ENCODE results near the gene COL27A1. TPM values are rescaled to one million over a fixed set of nuclear protein-coding genes. Genes with fewer than 3 reads are reported as not detected.

COL27A1 gene
- total and polyA plus RNA-seq, 2 donors (not counting 3 experiments of a cell fraction or from before 2014, with no cell fraction given), result 14.7 to 49.1 TPM

DNA sequence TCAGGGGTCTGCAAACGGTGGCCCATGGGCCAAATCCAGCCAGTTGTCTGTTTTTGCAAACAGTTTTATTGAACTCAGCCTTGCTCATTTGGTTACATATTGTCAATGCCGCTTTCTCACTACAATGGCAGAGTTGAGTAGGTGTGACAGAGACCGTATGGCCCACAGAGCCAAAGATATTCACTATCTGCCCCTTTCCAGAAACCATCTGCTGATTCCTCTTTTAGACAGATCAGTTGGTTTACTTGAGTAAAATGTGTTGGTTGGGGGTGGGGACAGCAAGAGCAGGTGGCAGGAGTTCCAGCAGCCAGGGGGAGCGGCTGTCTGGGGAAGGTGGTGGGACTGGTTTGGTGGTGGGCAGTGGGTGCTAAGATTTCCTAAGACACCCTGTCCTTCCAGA is 54.8 kb downstream of the COL27A1 start:
- H3K9ac ChIP-seq (replicated peaks; ENCODE audit: extremely low read depth, insufficient read depth, low read length), result no peak overlapping the region
- H3K9me3 ChIP-seq (replicated peaks; ENCODE audit: control insufficient read depth, insufficient read depth, low read length), result no peaks in the 10 kb centered on the region
- H3K27me3 ChIP-seq (ENCODE audit: control insufficient read depth in 2 of 2, insufficient read depth in 2 of 2, low read length in 2 of 2), result no peaks in the 10 kb centered on the region
- H3K4me2 ChIP-seq (ENCODE audit: insufficient read depth, low read length), result no peak overlapping the region
- ChIA-PET POLR2A (no interaction called here), CTCF (no interaction called here)
- intact Hi-C loops (cut with micrococcal nuclease), result no loop called here
- no peak overlapping the region for H3K4me3 ChIP-seq (replicated peaks in 1 of 3; ENCODE audit: insufficient read depth in 1 of 3, low read depth in 1 of 3, low read length in 3 of 3)
- no peak for DNase-seq (ENCODE audit: low read depth, low spot score)
- H3K27ac ChIP-seq (ENCODE audit: insufficient read depth, low read depth, low read length), result no peak overlapping the region
- no peaks in the 10 kb centered on the region for H4K20me1 ChIP-seq (replicated peaks; ENCODE audit: control insufficient read depth, extremely low read depth, insufficient read depth, low read length)
- peaks cover 0 to 21% of the 10 kb centered on the region in 2 experiments for H3K36me3 ChIP-seq (ENCODE audit: control insufficient read depth in 2 of 2, extremely low read depth in 1 of 2, insufficient read depth in 2 of 2, low read length in 2 of 2)
- dilution Hi-C loops (cut with MboI; ENCODE audit: extremely low pct_ligation_motif_present, low sequenced_read_pairs), result no loop called here
- no peak overlapping the region for H2AFZ ChIP-seq (ENCODE audit: low read depth, low read length)
- H3K4me1 ChIP-seq (ENCODE audit: control insufficient read depth, extremely low read depth, insufficient read depth, low read length), result no peaks in the 10 kb centered on the region
- BruUV-seq (replicated peaks), result no TSS peak
- H3K79me2 ChIP-seq (ENCODE audit: control insufficient read depth, insufficient read depth, low read length), result no peaks in the 10 kb centered on the region
- H3K9me1 ChIP-seq (replicated peaks; ENCODE audit: control insufficient read depth, extremely low read depth, insufficient read depth, low read length), result no peaks in the 10 kb centered on the region
- TF ChIP-seq FOS (IDR thresholded peaks at IDR 0.05; ENCODE audit: borderline replicate concordance, insufficient read depth, low read length), result no peak
- TF ChIP-seq, protein P1, sequence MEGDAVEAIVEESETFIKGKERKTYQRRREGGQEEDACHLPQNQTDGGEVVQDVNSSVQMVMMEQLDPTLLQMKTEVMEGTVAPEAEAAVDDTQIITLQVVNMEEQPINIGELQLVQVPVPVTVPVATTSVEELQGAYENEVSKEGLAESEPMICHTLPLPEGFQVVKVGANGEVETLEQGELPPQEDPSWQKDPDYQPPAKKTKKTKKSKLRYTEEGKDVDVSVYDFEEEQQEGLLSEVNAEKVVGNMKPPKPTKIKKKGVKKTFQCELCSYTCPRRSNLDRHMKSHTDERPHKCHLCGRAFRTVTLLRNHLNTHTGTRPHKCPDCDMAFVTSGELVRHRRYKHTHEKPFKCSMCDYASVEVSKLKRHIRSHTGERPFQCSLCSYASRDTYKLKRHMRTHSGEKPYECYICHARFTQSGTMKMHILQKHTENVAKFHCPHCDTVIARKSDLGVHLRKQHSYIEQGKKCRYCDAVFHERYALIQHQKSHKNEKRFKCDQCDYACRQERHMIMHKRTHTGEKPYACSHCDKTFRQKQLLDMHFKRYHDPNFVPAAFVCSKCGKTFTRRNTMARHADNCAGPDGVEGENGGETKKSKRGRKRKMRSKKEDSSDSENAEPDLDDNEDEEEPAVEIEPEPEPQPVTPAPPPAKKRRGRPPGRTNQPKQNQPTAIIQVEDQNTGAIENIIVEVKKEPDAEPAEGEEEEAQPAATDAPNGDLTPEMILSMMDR (IDR thresholded peaks at IDR 0.05; ENCODE audit: extremely low read depth in 1 of 2, insufficient read depth in 1 of 2, low read depth in 1 of 2, low read length in 2 of 2), result no peak
- no peak for TF ChIP-seq JUN (IDR thresholded peaks at IDR 0.05; ENCODE audit: borderline replicate concordance, insufficient read depth, insufficient read length, low read depth)
- TF ChIP-seq EZH2 (IDR thresholded peaks at IDR 0.05; ENCODE audit: borderline replicate concordance, low read depth, low read length, severe bottlenecking), result no peak
- FAIRE-seq, result no peak

DNA sequence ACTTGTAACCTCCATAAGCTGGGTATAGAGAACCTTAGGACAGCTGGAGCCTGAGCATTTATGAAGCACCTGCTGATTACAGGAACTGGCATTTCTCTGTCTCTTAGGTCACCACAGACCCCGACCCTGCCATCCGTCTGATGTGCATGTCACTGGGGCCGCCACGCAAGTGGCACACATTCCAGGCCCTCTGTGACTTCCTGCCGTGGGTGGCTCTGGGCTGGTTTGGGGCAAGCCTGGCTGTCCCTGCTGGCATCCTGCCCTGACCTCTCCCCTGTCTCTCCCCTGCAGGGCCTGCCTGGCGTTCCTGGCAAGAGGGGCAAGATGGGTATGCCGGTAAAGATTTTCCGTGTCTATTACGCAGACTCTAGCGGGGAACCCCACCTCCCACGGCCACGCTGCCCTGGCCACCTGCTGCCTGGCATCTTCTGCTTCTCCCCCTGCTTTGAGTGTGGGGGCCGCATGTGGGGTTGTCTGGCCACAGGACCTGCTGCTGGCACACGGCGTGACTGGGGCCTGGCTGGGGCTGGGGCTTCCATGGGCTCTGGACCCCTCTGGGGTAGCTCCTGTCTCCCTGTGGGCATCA is 55.4 kb downstream of the COL27A1 start:
- POLR2A ChIA-PET, result no interaction called here
- intact Hi-C loops (cut with micrococcal nuclease), result no loop called here
- Histone ChIP-seq H3K9ac (replicated peaks; ENCODE audit: extremely low read depth, insufficient read depth, low read length) (no peak overlapping the region), H3K4me2 (ENCODE audit: insufficient read depth, low read length) (no peak overlapping the region), H3K4me1 (ENCODE audit: control insufficient read depth, extremely low read depth, insufficient read depth, low read length) (no peaks in the 10 kb centered on the region), H4K20me1 (replicated peaks; ENCODE audit: control insufficient read depth, extremely low read depth, insufficient read depth, low read length) (no peaks in the 10 kb centered on the region), H3K9me3 (replicated peaks; ENCODE audit: control insufficient read depth, insufficient read depth, low read length) (no peaks in the 10 kb centered on the region), H3K36me3 (ENCODE audit: control insufficient read depth in 2 of 2, extremely low read depth in 1 of 2, insufficient read depth in 2 of 2, low read length in 2 of 2) (peaks cover 0 to 21% of the 10 kb centered on the region in 2 experiments), H3K27me3 (ENCODE audit: control insufficient read depth in 2 of 2, insufficient read depth in 2 of 2, low read length in 2 of 2) (no peaks in the 10 kb centered on the region), H3K27ac (ENCODE audit: insufficient read depth, low read depth, low read length) (no peak overlapping the region), H3K79me2 (ENCODE audit: control insufficient read depth, insufficient read depth, low read length) (no peaks in the 10 kb centered on the region), H3K9me1 (replicated peaks; ENCODE audit: control insufficient read depth, extremely low read depth, insufficient read depth, low read length) (no peaks in the 10 kb centered on the region), H2AFZ (ENCODE audit: low read depth, low read length) (no peak overlapping the region), H3K4me3 (replicated peaks in 1 of 3; ENCODE audit: insufficient read depth in 1 of 3, low read depth in 1 of 3, low read length in 3 of 3) (no peak overlapping the region)
- TF ChIP-seq JUN (IDR thresholded peaks at IDR 0.05; ENCODE audit: borderline replicate concordance, insufficient read depth, insufficient read length, low read depth), result no peak
- TF ChIP-seq, protein P1 (IDR thresholded peaks at IDR 0.05; ENCODE audit: extremely low read depth in 1 of 2, insufficient read depth in 1 of 2, low read depth in 1 of 2, low read length in 2 of 2), result no peak
- no peak for TF ChIP-seq FOS (IDR thresholded peaks at IDR 0.05; ENCODE audit: borderline replicate concordance, insufficient read depth, low read length)
- no peak for TF ChIP-seq MYC (IDR thresholded peaks at IDR 0.05; ENCODE audit: low read depth, low read length)
- TF ChIP-seq POLR2AphosphoS5 (IDR thresholded peaks at IDR 0.05; ENCODE audit: insufficient read depth, low read depth, low read length), result no peak
- TF ChIP-seq POLR2A (IDR thresholded peaks at IDR 0.05; ENCODE audit: low read depth, low read length), result no peak
- TF ChIP-seq, protein P2, sequence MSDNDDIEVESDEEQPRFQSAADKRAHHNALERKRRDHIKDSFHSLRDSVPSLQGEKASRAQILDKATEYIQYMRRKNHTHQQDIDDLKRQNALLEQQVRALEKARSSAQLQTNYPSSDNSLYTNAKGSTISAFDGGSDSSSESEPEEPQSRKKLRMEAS (IDR thresholded peaks at IDR 0.05; ENCODE audit: insufficient read depth, insufficient read length), result no peak
- no peak for TF ChIP-seq GATA2 (IDR thresholded peaks at IDR 0.05; ENCODE audit: insufficient read depth, insufficient read length, low read depth, low read length)
- no peak for TF ChIP-seq EZH2 (IDR thresholded peaks at IDR 0.05; ENCODE audit: borderline replicate concordance, low read depth, low read length, severe bottlenecking)
- CTCF ChIA-PET, result interaction anchor here (0.6 kb wide), 1 partner anchor 51 kb away, joined by 3 read pairs; no protein-coding TSS in a partner anchor
- DNase-seq (ENCODE audit: low read depth, low spot score) (no peak), FAIRE-seq (no peak)
- no TSS peak for BruUV-seq (replicated peaks)
- dilution Hi-C loops (cut with MboI; ENCODE audit: extremely low pct_ligation_motif_present, low sequenced_read_pairs), result no loop called here

All from endothelial cell of umbilical vein (primary cell).